H1 (cell line): ENCODE data around the gene CHRDL1. TPM values are rescaled to one million over a fixed set of nuclear protein-coding genes. Genes with fewer than 3 reads are reported as not detected.

Source experiments
- CTCF ChIA-PET: fragments of 300-600 bp; sonication (Branson Sonifier 250); formaldehyde crosslinking; loops from one replicate; lab custom pipeline; 2021; ENCODE audit not compliant: partially characterized antibody; lab: Charles Lee
- POLR2A ChIA-PET: fragments of 300-600 bp; sonication (Branson Sonifier 250); formaldehyde crosslinking; loops from one replicate; lab custom pipeline; 2021; ENCODE audit warnings: inconsistent platforms; ENCODE audit not compliant: partially characterized antibody; lab: Charles Lee
- DNase-seq, 2 experiments: peaks; one replicate each; pipeline versions ENCODE4 v3.0.0 to v3.0.0-alpha.2; 2010 to 2022; ENCODE audit warnings: low spot score in 2 of 2, low read depth in 1 of 2, mixed read lengths in 1 of 2
- FAIRE-seq: peaks from 2 replicates; lab custom pipeline; 2011; peaks lifted over from hg19 to GRCh38; lab: Jason Lieb, UNC
- H2AFZ ChIP-seq: 2 replicates; pipeline ENCODE4 v1.8.1; 2012; ENCODE audit warnings: low read length, inconsistent platforms
- H2AK5ac ChIP-seq: 2 replicates; pipeline ENCODE4 v1.6.1; 2013; ENCODE audit warnings: low read depth, low read length
- H2BK120ac ChIP-seq: replicated peaks from 2 replicates; pipeline ENCODE3; 2013; ENCODE audit warnings: low read depth, low read length, inconsistent platforms
- H2BK12ac ChIP-seq: 2 replicates; pipeline ENCODE4 v1.6.1; 2013; ENCODE audit warnings: low read depth, low read length
- H2BK15ac ChIP-seq: 2 replicates; pipeline ENCODE4 v1.6.1; 2013; ENCODE audit warnings: low read length
- H2BK20ac ChIP-seq: 2 replicates; pipeline ENCODE4 v1.6.1; 2013; ENCODE audit warnings: low read length
- H2BK5ac ChIP-seq: 2 replicates; pipeline ENCODE4 v1.6.1; 2013; ENCODE audit warnings: low read depth, low read length
- H3K14ac ChIP-seq: 2 replicates; pipeline ENCODE4 v1.6.1; 2013; ENCODE audit warnings: inconsistent platforms; ENCODE audit not compliant: insufficient read length
- H3K18ac ChIP-seq: 2 replicates; pipeline ENCODE4 v1.6.1; 2013; ENCODE audit warnings: low read length; ENCODE audit errors: extremely low read depth
- H3K23ac ChIP-seq: 2 replicates; pipeline ENCODE4 v1.6.1; 2013; ENCODE audit warnings: inconsistent platforms; ENCODE audit not compliant: insufficient read length
- H3K23me2 ChIP-seq: 2 replicates; pipeline ENCODE4 v1.6.1; 2013; ENCODE audit warnings: low read depth, low read length
- H3K27ac ChIP-seq: 2 replicates; pipeline ENCODE4 v1.6.1; 2011; ENCODE audit warnings: low read depth, low read length, inconsistent platforms
- H3K27me3 ChIP-seq, 4 experiments: replicated peaks in 1 of 4; 1 replicate in 1 of 4; 2 replicates in 3 of 4; pipeline versions ENCODE4 v1.6.1 to v1.8.1; 2011 to 2013; ENCODE audit warnings: low read length in 3 of 4, mild to moderate bottlenecking in 3 of 4, inconsistent platforms in 2 of 4, mixed read lengths in 2 of 4, moderate library complexity in 1 of 4; ENCODE audit not compliant: control insufficient read depth in 3 of 4, insufficient read depth in 3 of 4; ENCODE audit errors: extremely low read depth in 1 of 4
- H3K36me3 ChIP-seq, 4 experiments: 2 replicates each; pipeline versions ENCODE4 v1.6.1 to v1.8.1; 2011 to 2013; ENCODE audit warnings: mild to moderate bottlenecking in 4 of 4, low read length in 3 of 4, moderate library complexity in 2 of 4, control low read depth in 1 of 4, inconsistent platforms in 1 of 4; ENCODE audit not compliant: insufficient read depth in 4 of 4, control insufficient read depth in 2 of 4
- H3K4ac ChIP-seq: replicated peaks from 2 replicates; pipeline ENCODE3; 2013; ENCODE audit warnings: low read length, low read depth, mixed read lengths, inconsistent platforms; ENCODE audit not compliant: insufficient read length
- H3K4me1 ChIP-seq, 4 experiments: replicated peaks in 1 of 4; 1 replicate in 1 of 4; 2 replicates in 3 of 4; pipeline versions ENCODE4 v1.6.1 to v1.8.1; 2011 to 2013; ENCODE audit warnings: low read length in 3 of 4, inconsistent platforms in 2 of 4, mixed read lengths in 1 of 4; ENCODE audit not compliant: insufficient read depth in 4 of 4, control insufficient read depth in 3 of 4
- H3K4me2 ChIP-seq, 2 experiments: 2 replicates each; pipeline versions ENCODE4 v1.6.1 to v1.8.1; 2011 to 2013; ENCODE audit warnings: low read depth in 2 of 2, low read length in 2 of 2, control low read depth in 1 of 2, inconsistent platforms in 1 of 2, mild to moderate bottlenecking in 1 of 2; ENCODE audit not compliant: insufficient read depth in 1 of 2
- H3K4me3 ChIP-seq, 4 experiments: fragments of 200-600, 300-600 bp in 1 of 4; sonication (generic), shearing (Covaris generic), sonication (Bioruptor Twin) in 1 of 4; 2 replicates each; pipeline versions ENCODE4 v1.5.1 to v1.8.1; 2011 to 2016; ENCODE audit warnings: low read length in 4 of 4, low read depth in 3 of 4, control low read depth in 2 of 4, inconsistent platforms in 2 of 4, mild to moderate bottlenecking in 2 of 4, mixed read lengths in 1 of 4, moderate library complexity in 1 of 4; ENCODE audit not compliant: insufficient read depth in 2 of 4; ENCODE audit errors: extremely low read depth in 1 of 4
- H3K56ac ChIP-seq: replicated peaks from 2 replicates; pipeline ENCODE3; 2013; ENCODE audit warnings: low read depth, mild to moderate bottlenecking, mixed read lengths, low read length, inconsistent platforms; ENCODE audit not compliant: insufficient read length
- H3K79me1 ChIP-seq: 2 replicates; pipeline ENCODE4 v1.6.1; 2013; ENCODE audit warnings: low read depth, low read length, control low read depth
- H3K79me2 ChIP-seq, 2 experiments: 2 replicates each; pipeline versions ENCODE4 v1.6.1 to v1.8.1; 2012 to 2013; ENCODE audit warnings: low read length in 2 of 2, mild to moderate bottlenecking in 2 of 2, inconsistent platforms in 1 of 2; ENCODE audit not compliant: insufficient read depth in 2 of 2, control insufficient read depth in 1 of 2
- H3K9ac ChIP-seq, 4 experiments: replicated peaks in 1 of 4; 1 replicate in 1 of 4; 2 replicates in 3 of 4; pipeline versions ENCODE4 v1.6.1 to v1.8.1; 2011 to 2013; ENCODE audit warnings: low read depth in 3 of 4, low read length in 3 of 4, control low read depth in 2 of 4, mild to moderate bottlenecking in 2 of 4, moderate library complexity in 2 of 4, inconsistent platforms in 1 of 4; ENCODE audit errors: extremely low read depth in 1 of 4
- H3K9me3 ChIP-seq, 2 experiments: 2 replicates each; pipeline versions ENCODE4 v1.6.1 to v1.8.1; 2012 to 2013; ENCODE audit warnings: mild to moderate bottlenecking in 2 of 2, moderate library complexity in 2 of 2, control low read depth in 1 of 2, inconsistent platforms in 1 of 2, low read depth in 1 of 2, low read length in 1 of 2, mixed read lengths in 1 of 2; ENCODE audit not compliant: insufficient read depth in 2 of 2
- H4K20me1 ChIP-seq, 2 experiments: replicated peaks in 1 of 2; 2 replicates each; pipeline versions ENCODE3 to v1.8.1; 2011 to 2013; ENCODE audit warnings: inconsistent platforms in 2 of 2, low read length in 2 of 2, mild to moderate bottlenecking in 1 of 2; ENCODE audit not compliant: insufficient read depth in 2 of 2, control insufficient read depth in 1 of 2
- H4K5ac ChIP-seq: 2 replicates; pipeline ENCODE4 v1.6.1; 2013; ENCODE audit warnings: low read length, low read depth, mixed read lengths, inconsistent platforms; ENCODE audit not compliant: insufficient read length
- H4K8ac ChIP-seq: 2 replicates; pipeline ENCODE4 v1.8.0; 2013; ENCODE audit warnings: mild to moderate bottlenecking, moderate library complexity, low read length, inconsistent platforms; ENCODE audit not compliant: insufficient read depth; ENCODE audit errors: extremely low read depth
- H4K91ac ChIP-seq: replicated peaks from 2 replicates; pipeline ENCODE3; 2013; ENCODE audit warnings: low read length, mixed read lengths, inconsistent platforms; ENCODE audit not compliant: insufficient read length
- BCL11A ChIP-seq, 2 experiments: IDR thresholded peaks; one replicate each; pipeline ENCODE4 v1.6.1; 2011; ENCODE audit warnings: low read depth in 2 of 2, low read length in 2 of 2, mild to moderate bottlenecking in 2 of 2
- BRCA1 ChIP-seq: IDR thresholded peaks from 2 replicates; pipeline ENCODE4 v1.6.1; 2012; ENCODE audit warnings: low read depth, low read length, improper control_type of control experiment
- CBX8 ChIP-seq: fragments of 300-800, 300-1000 bp; sonication (generic); IDR thresholded peaks from 2 replicates; pipeline ENCODE4 v1.7.1; 2016; ENCODE audit warnings: low read depth, low read length, borderline replicate concordance
- CTBP2 ChIP-seq: IDR thresholded peaks from 2 replicates; pipeline ENCODE4 v1.7.0; 2011; ENCODE audit warnings: borderline replicate concordance, mild to moderate bottlenecking, moderate library complexity, mixed read lengths, low read length; ENCODE audit not compliant: insufficient read depth, insufficient read length
- EGR1 ChIP-seq: IDR thresholded peaks from 2 replicates; pipeline ENCODE4 v1.6.1; 2011; ENCODE audit warnings: low read depth, low read length, borderline replicate concordance
- JUN ChIP-seq: IDR thresholded peaks from 2 replicates; pipeline ENCODE4 v1.6.1; 2011; ENCODE audit warnings: low read depth, mild to moderate bottlenecking, improper control_type of control experiment, low read length
- KDM5A ChIP-seq: fragments of 200-600 bp; IDR thresholded peaks from 2 replicates; pipeline ENCODE4 v1.7.1; 2012; ENCODE audit warnings: mild to moderate bottlenecking, low read length, inconsistent platforms, mixed read lengths
- POU5F1 ChIP-seq: IDR thresholded peaks from 2 replicates; pipeline ENCODE4 v1.6.1; 2011; ENCODE audit warnings: low read depth, mild to moderate bottlenecking, low read length, moderate library complexity
- SIRT6 ChIP-seq: IDR thresholded peaks from one replicate; pipeline ENCODE4 v1.7.1; 2012; ENCODE audit warnings: low read length, inconsistent platforms
- SIX5 ChIP-seq: IDR thresholded peaks from 2 replicates; pipeline ENCODE4 v1.6.1; 2011; ENCODE audit warnings: mild to moderate bottlenecking, low read depth, low read length
- SP4 ChIP-seq: IDR thresholded peaks from 2 replicates; pipeline ENCODE4 v1.6.1; 2012; ENCODE audit warnings: low read length, inconsistent platforms
- SUZ12 ChIP-seq: fragments of 200-600 bp; sonication (generic); IDR thresholded peaks from 2 replicates; pipeline ENCODE4 v1.6.1; 2012; ENCODE audit warnings: mild to moderate bottlenecking, inconsistent platforms, low read length, moderate library complexity, mixed read lengths
- TAF1 ChIP-seq: IDR thresholded peaks from 2 replicates; pipeline ENCODE4 v1.6.1; 2011; ENCODE audit warnings: mild to moderate bottlenecking, low read depth, low read length
- ZNF274 ChIP-seq: IDR thresholded peaks from 2 replicates; pipeline ENCODE4 v1.7.0; 2012; ENCODE audit warnings: low read length, borderline replicate concordance; ENCODE audit errors: extremely low read depth
- WGBS, 2 experiments: shearing (Covaris generic) in 1 of 2; methylation state at CpG; one replicate each; pipeline versions ENCODE4 v1.1.6 to v1.1.7; 2013 to 2015; ENCODE audit warnings: low lambda C conversion rate in 2 of 2, mixed read lengths in 2 of 2, inconsistent platforms in 1 of 2, low coverage in 1 of 2, missing lambda C conversion rate in 1 of 2; ENCODE audit not compliant: insufficient replicate concordance in 2 of 2, insufficient coverage in 1 of 2, insufficient read length in 1 of 2; ENCODE audit errors: extremely low coverage in 1 of 2, missing lambda C conversion rate in 1 of 2; 5-methylcytosine and 5-hydroxymethylcytosine counted together
- polyA plus RNA-seq, 7 experiments: library from polyadenylated mRNA; depleted of rRNA in 3 of 7; stranded (reverse) in 5 of 7; unstranded in 2 of 7; fragments of >200 nt in 5 of 7; fragments of 200-250 nt in 2 of 7; gene quantifications; 1 replicate in 5 of 7; 2 replicates in 1 of 7; 4 replicates in 1 of 7; pipeline versions ENCODE4 v1.2.1 to v1.2.3, GENCODE V29; 2011 to 2013; ENCODE audit warnings: missing spikeins in 2 of 7, mixed read lengths in 2 of 7
- total RNA-seq: library from RNA; stranded (reverse); fragmentation: NEBNext Ultra II Directional; extraction: Animal tissue kit (Norgen Biotek cat#: 25700); gene quantifications from 2 replicates; pipeline ENCODE4 v1.2.1, GENCODE V29; 2021

Gene CHRDL1
- total and polyA plus RNA-seq, 2 of the 8 experiments (the other 6 are each of a cell fraction or from before 2014, with no cell fraction given), result 5.6 to 15.6 TPM

DNA sequence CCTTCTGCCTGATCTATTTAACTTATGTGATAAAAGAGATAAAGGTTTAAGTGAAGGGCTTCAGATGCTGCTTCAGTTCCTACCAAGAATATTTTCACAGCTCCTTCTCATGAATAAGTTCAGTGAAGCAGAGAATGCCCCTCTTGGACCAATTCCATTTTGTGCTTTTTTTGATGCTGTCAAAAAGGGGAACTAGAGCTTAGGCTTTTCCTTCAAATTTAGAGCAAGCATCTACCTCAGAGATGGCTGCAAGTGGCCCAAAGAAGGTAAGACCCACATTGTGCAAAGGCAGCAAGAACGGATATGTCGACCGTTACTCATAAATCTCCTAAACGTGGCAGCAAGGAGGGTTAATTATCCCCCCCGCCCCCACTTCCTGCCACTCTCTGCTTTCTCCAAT, 4.5 kb downstream of the CHRDL1 start:
- no peak for DNase-seq
- Histone ChIP-seq H4K8ac (no peak overlapping the region), H3K56ac (no peak overlapping the region), H3K27me3 (no peaks in the 10 kb centered on the region), H3K27ac (no peak overlapping the region), H2BK5ac (no peak overlapping the region), H3K4ac (no peak overlapping the region), H2BK20ac (no peak overlapping the region), H2BK15ac (no peak overlapping the region), H2BK120ac (no peak overlapping the region), H3K36me3 (no peaks in the 10 kb centered on the region), H3K79me1 (no peaks in the 10 kb centered on the region), H3K9ac (no peak overlapping the region), H3K9me3 (no peaks in the 10 kb centered on the region), H3K14ac (no peak overlapping the region), H4K20me1 (no peaks in the 10 kb centered on the region), H3K4me2 (no peak overlapping the region), H3K18ac (no peak overlapping the region), H4K91ac (no peak overlapping the region), H3K4me3 (no peak overlapping the region), H2AK5ac (no peak overlapping the region), H3K23me2 (no peaks in the 10 kb centered on the region), H2BK12ac (no peak overlapping the region), H4K5ac (no peak overlapping the region), H3K23ac (no peak overlapping the region), H2AFZ (no peak overlapping the region), H3K79me2 (no peaks in the 10 kb centered on the region), H3K4me1 (peaks cover 0 to 5% (median 1%) of the 10 kb centered on the region in 4 experiments; a peak in 2 of 7 replicates)
- no peak for FAIRE-seq
- ChIA-PET POLR2A (no interaction called here), CTCF (interaction anchor here (0.8 to 2.7 kb wide), 2 partner anchors 46 to 348 kb away, joined by 3 to 9 read pairs; no protein-coding TSS in a partner anchor)
- WGBS, 2 experiments, result 90% methylated on average over 5 of the region's 5 CpGs; no CpG with 5 or more reads in 1 of the 2 experiments
- TF ChIP-seq CTBP2 (no peak), TAF1 (no peak), CBX8 (no peak), EGR1 (no peak), SP4 (no peak), KDM5A (no peak), SIX5 (no peak), SUZ12 (no peak), JUN (no peak), BCL11A (IDR thresholded peaks at IDR 0.05; ENCODE audit: low read depth in 2 of 2, low read length in 2 of 2) (no peak), POU5F1 (no peak), BRCA1 (no peak), ZNF274 (no peak), SIRT6 (no peak)
